KMS-11 (cell line): ENCODE measurements around the gene SFT2D2.

ENCODE experiments used
- H2AFZ ChIP-seq: fragments of 200-600 bp; sonication (generic); 2 replicates; pipeline ENCODE4 v1.6.1; 2016; ENCODE audit warnings: antibody characterized with exemption, mixed run types, low read depth
- H3K27ac ChIP-seq: fragments of 200-600 bp; sonication (generic); 2 replicates; pipeline ENCODE4 v1.6.1; 2016; ENCODE audit warnings: mild to moderate bottlenecking, mixed run types
- H3K27me3 ChIP-seq: fragments of 200-600 bp; sonication (generic); 2 replicates; pipeline ENCODE4 v1.6.1; 2017; ENCODE audit warnings: mild to moderate bottlenecking, low read depth, mixed run types, moderate library complexity; ENCODE audit not compliant: insufficient read depth
- H3K36me3 ChIP-seq: fragments of 200-600 bp; sonication (generic); 2 replicates; pipeline ENCODE4 v1.6.1; 2017; ENCODE audit warnings: mild to moderate bottlenecking, mixed run types; ENCODE audit not compliant: insufficient read depth
- H3K4me1 ChIP-seq: fragments of 200-600 bp; sonication (generic); 2 replicates; pipeline ENCODE4 v1.6.1; 2016; ENCODE audit warnings: mild to moderate bottlenecking, low read depth, mixed run types; ENCODE audit not compliant: poor library complexity, severe bottlenecking
- H3K4me2 ChIP-seq: fragments of 200-600 bp; sonication (generic); 2 replicates; pipeline ENCODE4 v1.7.0; 2016; ENCODE audit warnings: mild to moderate bottlenecking, mixed run types
- H3K4me3 ChIP-seq: fragments of 200-600 bp; sonication (generic); IDR thresholded peaks from 2 replicates; pipeline ENCODE4 v1.6.1; 2017; ENCODE audit warnings: low read depth, low read length, mixed read lengths; ENCODE audit not compliant: insufficient read depth
- H3K79me2 ChIP-seq: fragments of 200-600 bp; sonication (generic); 2 replicates; pipeline ENCODE4 v1.6.1; 2016; ENCODE audit warnings: low read depth, mixed run types; ENCODE audit not compliant: insufficient read depth
- H3K9ac ChIP-seq: fragments of 200-600 bp; sonication (generic); 2 replicates; pipeline ENCODE4 v1.6.1; 2016; ENCODE audit warnings: mild to moderate bottlenecking, mixed run types
- H4K20me1 ChIP-seq: fragments of 200-600 bp; sonication (generic); 2 replicates; pipeline ENCODE4 v1.6.1; 2016; ENCODE audit warnings: mild to moderate bottlenecking, mixed run types; ENCODE audit not compliant: insufficient read depth
- CTCF ChIP-seq: fragments of 200-600 bp; sonication (generic); conservative IDR thresholded peaks from 2 replicates; pipeline ENCODE4 v1.6.1; 2017; ENCODE audit warnings: low read depth, mild to moderate bottlenecking, antibody characterized with exemption, low read length, moderate library complexity, mixed read lengths

SFT2D2 gene

GRCh38 chr1:168300626-168301025, 74.8 kb downstream of the SFT2D2 start:
- H3K27me3 ChIP-seq = no peaks in the 10 kb centered on the region
- no peak overlapping the region for H3K4me3 ChIP-seq
- H2AFZ ChIP-seq = no peak overlapping the region
- no peak overlapping the region for H3K9ac ChIP-seq
- H3K36me3 ChIP-seq = no peaks in the 10 kb centered on the region
- no peak overlapping the region for H3K27ac ChIP-seq
- no peak overlapping the region for H3K4me2 ChIP-seq
- TF ChIP-seq CTCF = no peak
- no peaks in the 10 kb centered on the region for H3K4me1 ChIP-seq
- no peaks in the 10 kb centered on the region for H4K20me1 ChIP-seq
- H3K79me2 ChIP-seq = no peaks in the 10 kb centered on the region

GRCh38 chr1:168301664-168302320, 76.0 kb downstream of the SFT2D2 start:
- H2AFZ ChIP-seq = no peak overlapping the region
- H3K27ac ChIP-seq = no peak overlapping the region
- no peak overlapping the region for H3K4me3 ChIP-seq
- H3K4me1 ChIP-seq = no peaks in the 10 kb centered on the region
- no peaks in the 10 kb centered on the region for H3K79me2 ChIP-seq
- no peaks in the 10 kb centered on the region for H3K27me3 ChIP-seq
- no peak for TF ChIP-seq CTCF
- H4K20me1 ChIP-seq = no peaks in the 10 kb centered on the region
- H3K36me3 ChIP-seq = no peaks in the 10 kb centered on the region
- H3K9ac ChIP-seq = no peak overlapping the region
- H3K4me2 ChIP-seq = no peak overlapping the region
